HG03565 (cell line): ENCODE data around the gene KMO.

Source experiments
- ATAC-seq: cut with Tn5 transposase; IDR thresholded peaks from one replicate; pipeline ENCODE4 v1.9.1; 2021; ENCODE audit warnings: mild to moderate bottlenecking, moderate library complexity; ENCODE audit not compliant: unreplicated experiment

KMO gene

GRCh38 chr1:241591736-241592135 is 59.6 kb downstream of the KMO start:
- ATAC-seq: no peak

- ATAC-seq: peak; percentile 78
These were observed 60.2 kb downstream of the KMO start for GRCh38 chr1:241592273-241592958.

- ATAC-seq: no peak
These were observed 61.0 kb downstream of the KMO start for GRCh38 chr1:241593186-241593585.

GRCh38 chr1:241596633-241597032 is 64.5 kb downstream of the KMO start:
- no peak for ATAC-seq

- no peak for ATAC-seq
These were observed 66.1 kb downstream of the KMO start for GRCh38 chr1:241598249-241598648.

- peak; percentile 87 for ATAC-seq
These were observed 68.3 kb downstream of the KMO start for GRCh38 chr1:241600496-241600901.

- ATAC-seq: no peak
These were observed 71.6 kb downstream of the KMO start for GRCh38 chr1:241603731-241604245.

GRCh38 chr1:241605146-241605805 is 73.1 kb downstream of the KMO start:
- no peak for ATAC-seq

- no peak for ATAC-seq
These were observed 74.4 kb downstream of the KMO start for GRCh38 chr1:241606544-241606943.

GRCh38 chr1:241607497-241607896 is 75.3 kb downstream of the KMO start:
- ATAC-seq: no peak

- peak; percentile 35 for ATAC-seq
These were observed 76.3 kb downstream of the KMO start for GRCh38 chr1:241608379-241609033.

- no peak for ATAC-seq
These were observed 78.1 kb downstream of the KMO start for GRCh38 chr1:241610056-241610815.

GRCh38 chr1:241611063-241611462 is 78.9 kb downstream of the KMO start:
- ATAC-seq: peak; percentile 81

- no peak for ATAC-seq
These were observed 79.6 kb downstream of the KMO start for GRCh38 chr1:241611736-241612135.

- no peak for ATAC-seq
These were observed 80.6 kb downstream of the KMO start for GRCh38 chr1:241612533-241613477.

GRCh38 chr1:241614144-241614543 is 82.0 kb downstream of the KMO start:
- ATAC-seq: no peak

- ATAC-seq: no peak
These were observed 82.4 kb downstream of the KMO start for GRCh38 chr1:241614572-241614971.

GRCh38 chr1:241615043-241615974 is 83.1 kb downstream of the KMO start:
- ATAC-seq: no peak

GRCh38 chr1:241617426-241617825 is 85.2 kb downstream of the KMO start:
- ATAC-seq: no peak
